Activated CD8-positive, alpha-beta T cell treated with anti-CD3 and anti-CD28 coated beads, Interleukin-2, amount 10 ng/mL, durations not matched to agents 7 days and 5 days (primary cell): Measurements from ENCODE around the gene PRODH2. TPM values are rescaled to one million over a fixed set of nuclear protein-coding genes. Genes with fewer than 3 reads are reported as not detected.
"Not testable (repeated sequence)": the region's sequence is repeated elsewhere in the genome, so short reads cannot be mapped to it uniquely, and the experiment has no call there.

ENCODE experiments used
- ATAC-seq: fragments of 150-1000 bp; cut with Tn5 transposase; one replicate; pipeline ENCODE4 v1.10.0; 2021; ENCODE audit warnings: moderate library complexity
- CTCF ChIA-PET: fragments of 350-600 bp; sonication (Branson Sonifier 250); formaldehyde crosslinking; loops from one replicate; lab custom pipeline; 2021; ENCODE audit warnings: antibody characterized with exemption; lab: Charles Lee
- POLR2A ChIA-PET: fragments of 350-600 bp; sonication (Branson Sonifier 250); formaldehyde crosslinking; loops from one replicate; lab custom pipeline; 2021; ENCODE audit warnings: antibody characterized with exemption; lab: Charles Lee
- DNase-seq: peaks from one replicate; pipeline ENCODE4 v3.0.0-alpha.2; 2020
- H3K27ac Mint-ChIP-seq: one replicate; pipeline ENCODE4 v1.8.0; 2021; ENCODE audit warnings: mild to moderate bottlenecking, mixed read lengths
- H3K27me3 Mint-ChIP-seq: one replicate; pipeline ENCODE4 v1.8.0; 2021; ENCODE audit warnings: low read depth, mixed read lengths
- H3K36me3 Mint-ChIP-seq: one replicate; pipeline ENCODE4 v1.8.0; 2021; ENCODE audit warnings: low read depth, mixed read lengths
- H3K4me1 Mint-ChIP-seq: one replicate; pipeline ENCODE4 v1.8.0; 2021; ENCODE audit warnings: low read depth, mixed read lengths
- H3K4me3 Mint-ChIP-seq: one replicate; pipeline ENCODE4 v1.8.0; 2021; ENCODE audit warnings: mild to moderate bottlenecking, mixed read lengths
- H3K9me3 Mint-ChIP-seq: one replicate; pipeline ENCODE4 v1.8.0; 2022; ENCODE audit warnings: mixed read lengths; ENCODE audit not compliant: insufficient read depth
- total RNA-seq, 2 experiments: library from RNA; stranded (reverse); gene quantifications; one replicate each; pipeline ENCODE4 v1.2.3, GENCODE V29; 2021

PRODH2 gene
- total RNA-seq, 2 experiments from 2014 or later: not detected

DNA sequence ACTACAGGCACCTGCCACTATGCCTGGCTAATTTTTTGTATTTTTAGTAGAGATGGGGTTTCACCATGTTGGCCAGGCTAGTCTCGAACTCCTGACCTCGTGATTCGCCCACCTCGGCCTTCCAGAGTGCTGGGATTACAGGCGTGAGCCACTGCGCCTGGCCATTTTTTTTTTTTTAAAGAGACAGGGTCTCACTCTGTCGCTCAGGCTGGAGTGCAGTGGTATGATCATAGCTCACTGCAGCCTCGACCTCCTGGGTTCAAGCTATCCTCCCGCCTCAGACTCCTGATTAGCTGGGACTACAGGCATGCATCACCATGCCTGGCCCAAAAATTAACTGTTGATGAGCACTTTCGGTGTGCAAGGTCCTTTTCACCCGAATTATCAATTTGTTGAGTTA is 23.5 kb upstream of the PRODH2 start:
- H3K27ac Mint-ChIP-seq, DNase-seq, CTCF ChIA-PET, ATAC-seq, H3K9me3 Mint-ChIP-seq, H3K4me1 Mint-ChIP-seq, H3K36me3 Mint-ChIP-seq, POLR2A ChIA-PET, H3K4me3 Mint-ChIP-seq, H3K27me3 Mint-ChIP-seq: not testable (repeated sequence)

DNA sequence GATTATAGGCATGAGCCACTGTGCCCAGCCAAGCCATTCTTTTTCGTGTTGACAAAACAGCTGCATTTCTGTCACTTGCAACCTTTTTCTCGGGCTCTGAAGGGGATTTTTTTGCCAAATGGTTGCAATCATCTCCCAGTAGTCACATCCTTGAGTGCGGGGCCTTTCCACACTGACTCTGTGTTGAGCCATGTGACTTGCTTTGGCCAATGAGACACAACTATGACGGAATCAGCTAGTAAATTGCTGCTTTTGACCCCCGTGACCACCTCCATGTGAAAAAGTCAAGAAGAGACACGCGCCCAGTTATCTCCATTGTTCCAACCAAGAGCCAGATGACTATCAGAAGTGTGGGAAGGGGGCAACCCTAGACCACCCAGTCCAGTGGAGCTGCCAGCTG is 21.3 kb upstream of the PRODH2 start:
- DNase-seq: no peak
- CTCF ChIA-PET: interaction anchor here (1.1 kb wide), 1 partner anchor 14 kb away, joined by 4 read pairs; no protein-coding TSS in a partner anchor
- no peak overlapping the region for H3K27ac Mint-ChIP-seq

GRCh38 chr19:35832054-35832453 is 19.4 kb upstream of the PRODH2 start:
- no peak overlapping the region for H3K4me3 Mint-ChIP-seq
- peaks cover 3% of the 10 kb centered on the region for H3K4me1 Mint-ChIP-seq
- H3K9me3 Mint-ChIP-seq: no peaks in the 10 kb centered on the region
- H3K27me3 Mint-ChIP-seq: peaks cover 11% of the 10 kb centered on the region
- DNase-seq: no peak
- ChIA-PET POLR2A (interaction anchor here (0.6 kb wide), 1 partner anchor 678 kb away, joined by 3 read pairs; no protein-coding TSS in a partner anchor), CTCF (no interaction called here)
- no peaks in the 10 kb centered on the region for H3K36me3 Mint-ChIP-seq
- no peak overlapping the region for H3K27ac Mint-ChIP-seq
- ATAC-seq: no peak

More for the DNA sequence above, 21.3 kb upstream of the PRODH2 start:
- Mint-ChIP-seq H3K4me1 (no peaks in the 10 kb centered on the region), H3K27me3 (peaks cover 6% of the 10 kb centered on the region), H3K4me3 (no peak overlapping the region), H3K9me3 (no peaks in the 10 kb centered on the region), H3K36me3 (no peaks in the 10 kb centered on the region)
- POLR2A ChIA-PET: no interaction called here
- no peak for ATAC-seq

- ChIA-PET POLR2A (no interaction called here), CTCF (no interaction called here)
- ATAC-seq (no peak), DNase-seq (no peak)
- H3K9me3 Mint-ChIP-seq: no peaks in the 10 kb centered on the region
- H3K27ac Mint-ChIP-seq: no peak overlapping the region
- H3K4me1 Mint-ChIP-seq: peaks cover 3% of the 10 kb centered on the region
- H3K36me3 Mint-ChIP-seq: no peaks in the 10 kb centered on the region
- no peak overlapping the region for H3K4me3 Mint-ChIP-seq
- H3K27me3 Mint-ChIP-seq: peaks cover 8% of the 10 kb centered on the region
These were observed 18.3 kb upstream of the PRODH2 start for GRCh38 chr19:35830986-35831385.

DNA sequence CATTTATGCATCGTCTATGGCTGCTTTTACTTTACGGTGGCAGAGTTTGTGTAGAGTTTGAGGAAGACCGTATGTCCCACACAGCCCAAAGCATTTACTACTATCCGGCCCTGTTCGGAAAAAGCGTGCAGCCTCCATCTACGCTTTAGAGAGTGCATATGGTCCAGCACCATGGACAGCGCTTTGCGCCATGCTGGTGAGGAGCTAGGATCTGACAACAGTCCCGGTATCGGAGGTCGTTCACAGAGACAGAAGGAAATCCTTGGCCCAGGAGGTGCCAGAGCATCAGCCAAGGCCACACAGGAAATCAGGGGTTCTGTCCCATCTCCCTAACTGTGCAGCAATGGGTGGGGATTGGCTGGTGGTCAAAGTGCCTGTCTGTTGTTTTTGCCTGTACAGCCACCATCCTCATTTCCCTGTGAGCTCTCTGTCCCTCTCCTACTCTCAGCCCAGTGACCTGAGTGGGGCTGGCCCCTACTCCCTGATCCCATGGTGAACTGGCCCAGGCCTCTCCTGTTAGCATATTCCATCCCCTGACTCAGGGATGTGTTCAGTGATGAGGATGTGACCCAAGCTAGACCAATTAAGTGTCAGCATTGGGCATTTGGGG is 16.2 kb upstream of the PRODH2 start:
- H3K27ac Mint-ChIP-seq: no peak overlapping the region
- H3K9me3 Mint-ChIP-seq: no peaks in the 10 kb centered on the region
- H3K27me3 Mint-ChIP-seq: peaks cover 8% of the 10 kb centered on the region
- CTCF ChIA-PET: no interaction called here
- POLR2A ChIA-PET: no interaction called here
- no peaks in the 10 kb centered on the region for H3K36me3 Mint-ChIP-seq
- H3K4me3 Mint-ChIP-seq: no peak overlapping the region
- DNase-seq: peak; percentile 78
- ATAC-seq: peak; percentile 87
- peaks cover 3% of the 10 kb centered on the region for H3K4me1 Mint-ChIP-seq

GRCh38 chr19:35824150-35824549 is 11.5 kb upstream of the PRODH2 start:
- CTCF ChIA-PET: no interaction called here
- no peak for ATAC-seq
- no peak overlapping the region for H3K27ac Mint-ChIP-seq
- POLR2A ChIA-PET: no interaction called here
- no peak overlapping the region for H3K4me3 Mint-ChIP-seq
- no peaks in the 10 kb centered on the region for H3K36me3 Mint-ChIP-seq
- peaks cover 8% of the 10 kb centered on the region for H3K27me3 Mint-ChIP-seq
- H3K4me1 Mint-ChIP-seq: peaks cover 10% of the 10 kb centered on the region
- H3K9me3 Mint-ChIP-seq: no peaks in the 10 kb centered on the region
- DNase-seq: no peak

GRCh38 chr19:35822579-35822978 is 9.9 kb upstream of the PRODH2 start:
- ChIA-PET CTCF (no interaction called here), POLR2A (interaction anchor here (0.7 kb wide), 1 partner anchor 58 kb away, joined by 4 read pairs; no protein-coding TSS in a partner anchor)
- DNase-seq (no peak), ATAC-seq (no peak)
- Mint-ChIP-seq H3K27me3 (peaks cover 7% of the 10 kb centered on the region), H3K36me3 (no peaks in the 10 kb centered on the region), H3K4me3 (no peak overlapping the region), H3K9me3 (no peaks in the 10 kb centered on the region), H3K4me1 (peaks cover 7% of the 10 kb centered on the region), H3K27ac (no peak overlapping the region)

- ChIA-PET CTCF (interaction anchor here (1.2 to 1.5 kb wide), 2 partner anchors 124 to 158 kb away, joined by 3 to 13 read pairs; no protein-coding TSS in a partner anchor), POLR2A (no interaction called here)
- Mint-ChIP-seq H3K9me3 (no peaks in the 10 kb centered on the region), H3K4me3 (no peak overlapping the region), H3K36me3 (no peaks in the 10 kb centered on the region), H3K27ac (no peak overlapping the region), H3K4me1 (peaks cover 7% of the 10 kb centered on the region), H3K27me3 (peaks cover 4% of the 10 kb centered on the region)
- ATAC-seq (no peak), DNase-seq (no peak)
These were observed 5.8 kb upstream of the PRODH2 start for GRCh38 chr19:35818445-35818844.

- peaks cover 7% of the 10 kb centered on the region for H3K4me1 Mint-ChIP-seq
- no peak overlapping the region for H3K27ac Mint-ChIP-seq
- peaks cover 4% of the 10 kb centered on the region for H3K27me3 Mint-ChIP-seq
- ChIA-PET CTCF (interaction anchor here (1.3 kb wide), 1 partner anchor 122 kb away, joined by 3 read pairs; no protein-coding TSS in a partner anchor), POLR2A (no interaction called here)
- H3K9me3 Mint-ChIP-seq: no peaks in the 10 kb centered on the region
- ATAC-seq (no peak), DNase-seq (no peak)
- H3K4me3 Mint-ChIP-seq: no peak overlapping the region
- H3K36me3 Mint-ChIP-seq: no peaks in the 10 kb centered on the region
These were observed 4.2 kb upstream of the PRODH2 start for GRCh38 chr19:35816846-35817245.

DNA sequence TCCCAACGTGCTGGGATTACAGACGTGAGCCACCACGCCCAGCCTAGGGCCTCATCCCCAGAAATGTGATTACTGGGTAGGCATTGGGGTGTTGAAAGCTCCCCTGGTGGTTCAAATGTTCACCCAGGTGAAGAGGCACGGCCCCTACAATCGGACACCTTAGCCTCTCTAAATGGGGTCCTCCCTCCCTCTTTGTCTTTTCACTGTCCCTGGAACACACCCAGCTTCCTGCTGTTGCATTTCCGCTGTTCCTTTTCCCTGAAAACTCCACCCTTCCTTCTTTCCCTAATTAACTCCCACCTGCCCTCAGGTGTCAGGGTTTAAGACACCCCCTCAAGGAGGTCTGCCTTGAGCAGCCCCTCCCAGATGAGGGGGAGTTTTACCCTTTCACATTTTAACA is 3.6 kb upstream of the PRODH2 start:
- no peak overlapping the region for H3K27ac Mint-ChIP-seq

DNA sequence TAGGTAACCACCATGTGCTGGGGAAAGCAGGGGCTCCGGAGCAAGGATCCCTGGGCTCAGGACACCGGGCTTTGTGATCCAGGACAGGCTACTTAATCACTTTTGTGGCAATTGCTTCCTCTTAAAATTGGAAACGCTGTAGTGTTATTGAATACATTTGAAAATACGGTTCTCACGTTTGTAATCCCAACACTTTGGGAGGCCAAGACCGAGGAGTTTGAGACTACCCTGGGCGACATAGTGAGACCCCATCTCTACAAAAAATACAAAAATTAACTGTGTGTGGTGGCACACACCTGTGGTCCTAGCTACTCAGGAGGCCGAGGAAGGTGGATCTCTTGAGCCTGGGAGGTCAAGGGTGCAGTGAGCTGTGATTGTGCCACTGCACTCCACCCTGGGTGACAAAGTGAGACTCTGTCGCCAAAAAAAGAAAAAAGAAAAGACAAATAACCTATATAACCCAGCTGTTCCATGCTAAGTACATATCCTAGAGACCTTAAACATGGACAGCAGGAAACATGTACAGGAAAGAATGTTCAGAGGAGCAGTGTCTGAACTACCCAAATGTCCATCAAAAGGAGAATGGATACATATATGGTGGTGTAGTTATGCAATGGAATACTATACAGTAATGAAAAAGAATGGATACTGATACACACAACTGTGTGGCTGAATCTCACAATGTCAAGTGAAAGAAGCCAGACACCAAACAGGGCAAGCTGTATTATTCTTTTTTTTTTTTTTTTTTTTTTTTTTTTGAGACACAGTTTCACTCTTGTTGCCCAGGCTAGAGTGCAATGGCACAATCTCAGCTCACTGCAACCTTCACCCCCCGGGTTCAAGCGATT is 622 bp upstream of the PRODH2 start:
- H3K36me3 Mint-ChIP-seq: no peaks in the 10 kb centered on the region
- DNase-seq (no peak), ATAC-seq (no peak)
- no peaks in the 10 kb centered on the region for H3K9me3 Mint-ChIP-seq
- no peaks in the 10 kb centered on the region for H3K4me1 Mint-ChIP-seq
- POLR2A ChIA-PET: no interaction called here
- peaks cover 1% of the 10 kb centered on the region for H3K27me3 Mint-ChIP-seq
- CTCF ChIA-PET: no interaction called here
- no peak overlapping the region for H3K27ac Mint-ChIP-seq
- no peak overlapping the region for H3K4me3 Mint-ChIP-seq

More for the DNA sequence above, 3.6 kb upstream of the PRODH2 start:
- ATAC-seq (no peak), DNase-seq (no peak)
- CTCF ChIA-PET: no interaction called here
- H3K4me1 Mint-ChIP-seq: peaks cover 7% of the 10 kb centered on the region
- no peak overlapping the region for H3K4me3 Mint-ChIP-seq
- H3K36me3 Mint-ChIP-seq: no peaks in the 10 kb centered on the region
- peaks cover 4% of the 10 kb centered on the region for H3K27me3 Mint-ChIP-seq
- POLR2A ChIA-PET: interaction anchor here (0.6 kb wide), 1 partner anchor 43 kb away, joined by 3 read pairs; no protein-coding TSS in a partner anchor
- no peaks in the 10 kb centered on the region for H3K9me3 Mint-ChIP-seq
